ENCODE results near the gene OR2A7.
"Not testable (repeated sequence)": the region's sequence is repeated elsewhere in the genome, so short reads cannot be mapped to it uniquely, and the experiment has no call there.

DNA sequence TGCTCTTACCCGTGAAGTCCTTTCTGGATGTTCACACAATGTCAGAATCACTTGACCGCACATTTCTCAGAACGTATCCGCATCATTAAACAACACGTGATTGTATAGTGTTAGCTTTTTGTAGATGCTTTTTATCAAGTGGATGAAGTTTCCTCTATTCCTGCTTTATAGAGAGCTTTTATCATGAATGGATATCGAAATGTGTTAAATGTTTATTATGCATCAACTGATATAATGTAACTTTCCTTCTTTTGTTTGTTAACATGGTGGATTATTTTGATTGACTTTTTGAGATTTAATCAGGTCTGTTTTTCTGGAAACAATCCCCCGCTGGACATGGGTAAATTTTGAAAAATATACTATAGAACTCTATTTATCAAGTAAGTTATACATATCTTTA is at the start of gene OR2A7:
- TF ChIP-seq POLR2A (IDR thresholded peaks at IDR 0.05; ENCODE audit: extremely low read depth, insufficient read length); MYC (IDR thresholded peaks at IDR 0.05; ENCODE audit: low read depth, low read length): not testable (repeated sequence)
- TF ChIP-seq, protein P1, sequence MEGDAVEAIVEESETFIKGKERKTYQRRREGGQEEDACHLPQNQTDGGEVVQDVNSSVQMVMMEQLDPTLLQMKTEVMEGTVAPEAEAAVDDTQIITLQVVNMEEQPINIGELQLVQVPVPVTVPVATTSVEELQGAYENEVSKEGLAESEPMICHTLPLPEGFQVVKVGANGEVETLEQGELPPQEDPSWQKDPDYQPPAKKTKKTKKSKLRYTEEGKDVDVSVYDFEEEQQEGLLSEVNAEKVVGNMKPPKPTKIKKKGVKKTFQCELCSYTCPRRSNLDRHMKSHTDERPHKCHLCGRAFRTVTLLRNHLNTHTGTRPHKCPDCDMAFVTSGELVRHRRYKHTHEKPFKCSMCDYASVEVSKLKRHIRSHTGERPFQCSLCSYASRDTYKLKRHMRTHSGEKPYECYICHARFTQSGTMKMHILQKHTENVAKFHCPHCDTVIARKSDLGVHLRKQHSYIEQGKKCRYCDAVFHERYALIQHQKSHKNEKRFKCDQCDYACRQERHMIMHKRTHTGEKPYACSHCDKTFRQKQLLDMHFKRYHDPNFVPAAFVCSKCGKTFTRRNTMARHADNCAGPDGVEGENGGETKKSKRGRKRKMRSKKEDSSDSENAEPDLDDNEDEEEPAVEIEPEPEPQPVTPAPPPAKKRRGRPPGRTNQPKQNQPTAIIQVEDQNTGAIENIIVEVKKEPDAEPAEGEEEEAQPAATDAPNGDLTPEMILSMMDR (IDR thresholded peaks at IDR 0.05; ENCODE audit: low read depth, low read length) = not testable (repeated sequence)
- TF ChIP-seq, protein P2, sequence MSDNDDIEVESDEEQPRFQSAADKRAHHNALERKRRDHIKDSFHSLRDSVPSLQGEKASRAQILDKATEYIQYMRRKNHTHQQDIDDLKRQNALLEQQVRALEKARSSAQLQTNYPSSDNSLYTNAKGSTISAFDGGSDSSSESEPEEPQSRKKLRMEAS (IDR thresholded peaks at IDR 0.05; ENCODE audit: low read depth, low read length) = not testable (repeated sequence)
